Measurements from ENCODE around the gene NDUFS7. TPM values are rescaled to one million over a fixed set of nuclear protein-coding genes. Genes with fewer than 3 reads are reported as not detected.

NDUFS7 gene
- total RNA-seq, 1 experiment from 2014 or later, result 83.9 TPM

- no peak overlapping the region for H4K5ac ChIP-seq (ENCODE audit: insufficient read length, low read depth, low read length)
- no peaks in the 10 kb centered on the region for H3K27me3 ChIP-seq (ENCODE audit: insufficient read depth, low read length)
- peak overlapping the region; percentile 63 to 94 (median 94); a peak in 5 of 7 replicates for H3K27ac Mint-ChIP-seq
- no peak for TF ChIP-seq CTCF (conservative IDR thresholded peaks at IDR 0.05)
- no peak overlapping the region for H2AFZ ChIP-seq (ENCODE audit: low read length)
- H3K4me1 ChIP-seq (ENCODE audit: insufficient read depth, low read length), result no peaks in the 10 kb centered on the region; the same call in 1 of the 2 replicates
- H2BK5ac ChIP-seq (ENCODE audit: insufficient read length, low read length), result no peak overlapping the region
- peaks cover 19 to 72% (median 55%) of the 10 kb centered on the region in 3 experiments for H3K36me3 Mint-ChIP-seq (ENCODE audit: insufficient read depth in 1 of 3, low read depth in 3 of 3)
- no peak overlapping the region for H3K18ac ChIP-seq (ENCODE audit: insufficient read length, low read depth, low read length)
- no peak overlapping the region for H3K27ac ChIP-seq (ENCODE audit: insufficient read length, low read depth, low read length)
- H3K9ac ChIP-seq (ENCODE audit: extremely low read depth, insufficient read length, low read length), result no peak overlapping the region
- peaks cover 50% of the 10 kb centered on the region; the same call in 1 of the 2 replicates for H3K79me2 ChIP-seq (ENCODE audit: insufficient read depth, low read length)
- H3K9me3 ChIP-seq (ENCODE audit: control insufficient read depth, low read depth, low read length), result no peaks in the 10 kb centered on the region
- no peak overlapping the region for H3K4ac ChIP-seq (ENCODE audit: low read depth, low read length)
- no peak overlapping the region for H2BK20ac ChIP-seq (ENCODE audit: low read depth, low read length, poor library complexity, severe bottlenecking)
- no peak overlapping the region for H2BK15ac ChIP-seq (ENCODE audit: low read depth, low read length)
- H4K91ac ChIP-seq (ENCODE audit: insufficient read length, low read depth, low read length), result no peak overlapping the region
- H3K4me2 ChIP-seq (ENCODE audit: insufficient read depth, insufficient read length, low read length), result no peak overlapping the region
- no peaks in the 10 kb centered on the region for H3K27me3 Mint-ChIP-seq (ENCODE audit: low read depth)
- H3T11ph ChIP-seq (ENCODE audit: low read length), result no peak overlapping the region
- no peak overlapping the region for H3K56ac ChIP-seq (ENCODE audit: insufficient read length, low read depth, low read length)
- H2BK120ac ChIP-seq (ENCODE audit: low read depth, low read length, poor library complexity, severe bottlenecking), result no peak overlapping the region
- no peak overlapping the region for H3K14ac ChIP-seq (ENCODE audit: insufficient read depth, low read length)
- H3K23me2 ChIP-seq (ENCODE audit: insufficient read length, low read depth, low read length, poor library complexity, severe bottlenecking), result no peaks in the 10 kb centered on the region
- WGBS (ENCODE audit: extremely low coverage, insufficient read length, low lambda C conversion rate), result no CpG with 5 or more reads among the region's 21 CpGs
- no peak overlapping the region for H2BK12ac ChIP-seq (ENCODE audit: insufficient read length, low read depth, low read length)
- peaks cover 8% of the 10 kb centered on the region for H3K79me1 ChIP-seq (ENCODE audit: insufficient read depth, low read depth, low read length, poor library complexity, severe bottlenecking)
- peaks cover 0 to 2% of the 10 kb centered on the region in 2 experiments; a peak in 1 of 5 replicates for H3K9me3 Mint-ChIP-seq
- H3K23ac ChIP-seq (ENCODE audit: insufficient read length, low read depth, low read length), result no peak overlapping the region
- H2AK5ac ChIP-seq (ENCODE audit: insufficient read length, low read length), result no peak overlapping the region
- DNase-seq, result no peak
- peaks cover 35 to 38% of the 10 kb centered on the region in 2 experiments for H3K4me1 Mint-ChIP-seq
- H4K20me1 ChIP-seq (ENCODE audit: control insufficient read depth, insufficient read depth, insufficient read length), result peaks cover 2% of the 10 kb centered on the region
- H4K8ac ChIP-seq (replicated peaks; ENCODE audit: insufficient read length, low read depth, low read length), result no peak overlapping the region
- H3K4me3 Mint-ChIP-seq, result peak overlapping the region; percentile 7 to 57; a peak in 2 of 5 replicates
Measured at GRCh38 chr19:1417145-1417544, 33.4 kb downstream of the NDUFS7 start.
